ENCODE measurements around the gene ADGRB3.

ADGRB3 gene

DNA sequence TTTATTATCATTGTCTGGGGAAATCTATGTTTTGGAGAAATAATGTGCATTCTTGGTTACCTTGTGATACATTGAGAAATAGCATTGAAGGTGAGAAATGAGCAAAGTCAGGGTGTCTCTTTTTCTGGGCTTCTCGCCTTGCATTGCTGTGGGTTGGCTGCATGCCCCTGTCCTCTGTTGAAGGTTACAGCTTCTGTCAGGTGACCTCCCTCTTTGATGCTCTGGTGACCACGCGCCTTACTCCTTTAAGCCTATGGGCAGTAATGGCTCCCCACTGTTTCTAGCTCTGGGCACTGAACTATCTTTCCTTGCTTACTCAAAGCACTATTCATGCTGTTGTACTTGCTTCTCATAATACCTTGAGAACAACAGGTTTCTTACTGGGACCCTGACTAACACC is 14.6 kb downstream of the ADGRB3 start:
- DNase-seq (ENCODE audit: extremely low read depth, insufficient read length): no peak
- Histone ChIP-seq H3K4me3 (replicated peaks; ENCODE audit: low read depth, low read length) (no peak overlapping the region), H3K36me3 (ENCODE audit: control insufficient read depth, insufficient read depth, low read length) (no peaks in the 10 kb centered on the region), H3K27me3 (replicated peaks; ENCODE audit: control insufficient read depth, insufficient read depth, low read length) (no peaks in the 10 kb centered on the region)
- TF ChIP-seq, protein P1, sequence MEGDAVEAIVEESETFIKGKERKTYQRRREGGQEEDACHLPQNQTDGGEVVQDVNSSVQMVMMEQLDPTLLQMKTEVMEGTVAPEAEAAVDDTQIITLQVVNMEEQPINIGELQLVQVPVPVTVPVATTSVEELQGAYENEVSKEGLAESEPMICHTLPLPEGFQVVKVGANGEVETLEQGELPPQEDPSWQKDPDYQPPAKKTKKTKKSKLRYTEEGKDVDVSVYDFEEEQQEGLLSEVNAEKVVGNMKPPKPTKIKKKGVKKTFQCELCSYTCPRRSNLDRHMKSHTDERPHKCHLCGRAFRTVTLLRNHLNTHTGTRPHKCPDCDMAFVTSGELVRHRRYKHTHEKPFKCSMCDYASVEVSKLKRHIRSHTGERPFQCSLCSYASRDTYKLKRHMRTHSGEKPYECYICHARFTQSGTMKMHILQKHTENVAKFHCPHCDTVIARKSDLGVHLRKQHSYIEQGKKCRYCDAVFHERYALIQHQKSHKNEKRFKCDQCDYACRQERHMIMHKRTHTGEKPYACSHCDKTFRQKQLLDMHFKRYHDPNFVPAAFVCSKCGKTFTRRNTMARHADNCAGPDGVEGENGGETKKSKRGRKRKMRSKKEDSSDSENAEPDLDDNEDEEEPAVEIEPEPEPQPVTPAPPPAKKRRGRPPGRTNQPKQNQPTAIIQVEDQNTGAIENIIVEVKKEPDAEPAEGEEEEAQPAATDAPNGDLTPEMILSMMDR (IDR thresholded peaks at IDR 0.05; ENCODE audit: insufficient read depth, low read length, poor library complexity, severe bottlenecking): no peak

DNA sequence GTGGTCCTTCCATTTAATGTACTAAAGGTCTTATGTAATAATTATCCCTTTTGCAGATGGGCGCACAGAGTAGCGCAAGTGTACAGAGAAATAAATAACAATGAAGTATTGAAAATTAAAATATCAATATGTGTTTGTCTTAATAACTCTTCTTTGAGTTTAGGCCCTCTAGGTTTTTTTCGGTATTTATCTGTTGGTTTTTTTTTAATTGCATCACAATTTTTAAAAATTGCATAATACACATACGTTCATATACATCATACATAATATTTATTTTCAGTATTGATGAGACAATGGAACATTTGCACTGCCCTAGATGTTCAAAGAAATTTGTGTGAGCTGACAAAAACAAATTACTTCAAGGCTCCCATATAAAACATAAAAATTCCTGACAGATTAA is 15.1 kb downstream of the ADGRB3 start:
- H3K36me3 ChIP-seq (ENCODE audit: control insufficient read depth, insufficient read depth, low read length): no peaks in the 10 kb centered on the region
- TF ChIP-seq, protein P1 (IDR thresholded peaks at IDR 0.05; ENCODE audit: insufficient read depth, low read length, poor library complexity, severe bottlenecking): no peak
- H3K4me3 ChIP-seq (replicated peaks; ENCODE audit: low read depth, low read length): no peak overlapping the region
- DNase-seq (ENCODE audit: extremely low read depth, insufficient read length): no peak
- no peaks in the 10 kb centered on the region for H3K27me3 ChIP-seq (replicated peaks; ENCODE audit: control insufficient read depth, insufficient read depth, low read length)

DNA sequence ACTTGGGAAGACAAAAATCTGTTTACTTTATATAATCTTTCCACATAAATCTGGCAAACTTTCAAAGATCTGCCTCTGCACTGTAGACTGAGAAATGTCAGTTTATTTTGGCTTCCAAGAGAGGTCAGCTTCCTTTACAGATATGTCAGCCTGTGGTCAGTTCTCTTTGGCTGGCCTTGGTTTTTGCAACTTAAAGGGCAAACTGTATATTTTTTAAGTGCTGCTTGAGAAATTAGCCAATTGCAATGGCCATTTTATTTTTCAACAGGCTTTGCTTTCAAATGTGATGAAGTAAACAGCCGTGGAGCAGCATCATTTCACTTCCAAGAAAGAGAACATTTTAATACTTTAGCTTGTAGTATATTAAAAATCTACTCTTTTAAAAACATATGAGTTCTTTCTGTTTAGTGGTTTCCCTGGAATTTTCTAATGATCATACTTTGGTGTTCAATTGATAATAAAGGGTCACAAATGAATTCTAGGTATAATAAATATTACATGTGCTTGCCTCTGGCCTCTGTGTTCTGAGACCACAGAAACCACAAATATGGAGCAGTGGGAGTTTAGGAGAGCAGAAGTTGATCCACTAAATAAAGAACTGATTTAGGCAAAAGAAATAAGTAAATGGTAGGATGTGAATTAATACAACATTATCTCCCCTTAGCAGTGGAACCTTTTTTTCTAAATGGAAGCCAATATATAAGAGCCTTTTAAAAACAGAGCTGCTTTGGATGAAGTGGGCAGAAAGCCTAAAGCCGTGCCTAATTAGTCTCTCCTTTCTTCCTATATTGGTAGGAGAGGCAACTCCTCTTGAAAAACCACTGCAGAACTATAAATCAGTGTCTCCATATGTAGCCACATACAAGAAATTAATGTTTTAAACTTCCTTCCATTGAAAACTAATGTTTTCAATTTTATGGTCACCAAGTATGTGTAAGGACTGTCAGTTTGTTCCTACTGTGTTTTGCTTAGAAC is 16.2 kb downstream of the ADGRB3 start:
- TF ChIP-seq, protein P1 (IDR thresholded peaks at IDR 0.05; ENCODE audit: insufficient read depth, low read length, poor library complexity, severe bottlenecking): no peak
- Histone ChIP-seq H3K27me3 (replicated peaks; ENCODE audit: control insufficient read depth, insufficient read depth, low read length) (no peaks in the 10 kb centered on the region), H3K4me3 (replicated peaks; ENCODE audit: low read depth, low read length) (no peak overlapping the region), H3K36me3 (ENCODE audit: control insufficient read depth, insufficient read depth, low read length) (no peaks in the 10 kb centered on the region)
- no peak for DNase-seq (ENCODE audit: extremely low read depth, insufficient read length)

DNA sequence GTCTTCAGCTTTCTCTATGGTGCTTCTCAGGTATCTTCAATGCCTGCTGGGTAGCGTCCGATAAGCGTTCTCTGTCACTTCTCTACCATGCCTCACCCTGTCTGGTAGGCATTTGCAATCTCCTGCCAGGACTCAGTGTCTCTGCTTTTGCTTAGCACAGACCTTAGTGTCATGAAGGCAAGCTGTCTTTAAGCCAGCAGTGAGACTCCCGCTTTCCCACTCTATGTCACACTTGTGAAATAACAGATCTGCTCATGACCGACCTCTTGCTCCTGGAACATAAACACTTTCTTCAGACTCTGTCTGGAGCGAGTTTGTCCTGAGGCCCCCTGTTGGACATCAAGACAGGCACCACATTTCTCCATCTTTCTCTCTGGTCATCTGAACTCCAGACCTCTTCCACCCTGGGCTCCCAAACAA is 17.0 kb downstream of the ADGRB3 start:
- Histone ChIP-seq H3K4me3 (replicated peaks; ENCODE audit: low read depth, low read length) (no peak overlapping the region), H3K27me3 (replicated peaks; ENCODE audit: control insufficient read depth, insufficient read depth, low read length) (no peaks in the 10 kb centered on the region), H3K36me3 (ENCODE audit: control insufficient read depth, insufficient read depth, low read length) (no peaks in the 10 kb centered on the region)
- DNase-seq (ENCODE audit: extremely low read depth, insufficient read length): no peak
- TF ChIP-seq, protein P1 (IDR thresholded peaks at IDR 0.05; ENCODE audit: insufficient read depth, low read length, poor library complexity, severe bottlenecking): no peak

DNA sequence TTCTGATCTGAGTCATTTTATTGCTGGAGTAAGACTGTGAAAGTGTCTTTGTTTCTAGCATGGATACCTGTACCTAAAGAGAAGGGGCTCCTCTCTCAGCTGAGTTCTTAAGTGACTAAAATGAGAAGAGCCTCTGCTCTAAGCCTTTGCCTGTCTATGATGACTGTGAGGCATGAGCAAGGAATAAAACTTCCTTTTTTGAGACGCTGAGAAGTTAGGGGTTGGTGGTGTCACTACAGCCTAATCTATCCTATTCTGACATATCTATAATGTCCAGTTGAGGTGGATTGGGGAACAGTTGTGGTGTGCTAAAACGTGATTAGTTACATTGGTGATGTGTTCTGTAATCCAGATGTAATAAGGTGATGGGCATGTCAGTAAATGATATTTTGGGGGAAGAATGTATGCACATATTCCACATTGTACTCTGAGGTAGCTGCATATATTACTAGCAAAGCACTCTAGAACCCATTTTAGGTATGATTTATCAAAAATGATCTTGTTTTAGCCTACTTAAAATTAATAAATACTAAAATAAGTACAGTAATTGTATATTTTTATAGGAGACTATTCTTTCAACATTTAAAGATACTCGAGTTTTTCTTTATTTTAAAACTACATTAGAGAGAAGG is 18.1 kb downstream of the ADGRB3 start:
- no peaks in the 10 kb centered on the region for H3K36me3 ChIP-seq (ENCODE audit: control insufficient read depth, insufficient read depth, low read length)
- DNase-seq (ENCODE audit: extremely low read depth, insufficient read length): no peak
- H3K27me3 ChIP-seq (replicated peaks; ENCODE audit: control insufficient read depth, insufficient read depth, low read length): no peaks in the 10 kb centered on the region
- TF ChIP-seq, protein P1 (IDR thresholded peaks at IDR 0.05; ENCODE audit: insufficient read depth, low read length, poor library complexity, severe bottlenecking): no peak
- no peak overlapping the region for H3K4me3 ChIP-seq (replicated peaks; ENCODE audit: low read depth, low read length)

Measured in GM06990 (cell line).